GM23338 (cell line): Measurements from ENCODE around the gene C1orf210. TPM values are rescaled to one million over a fixed set of nuclear protein-coding genes. Genes with fewer than 3 reads are reported as not detected.

ENCODE experiments used
- ATAC-seq: fragments of 200-7000 bp; cut with Tn5 transposase; 3 replicates; pipeline ENCODE4 v1.9.1; 2020
- DNase-seq: peaks from one replicate; pipeline ENCODE4 v3.0.0-alpha.2; 2015; ENCODE audit warnings: low spot score
- H2AFZ ChIP-seq: fragments of 200-600 bp; sonication (generic); 2 replicates; pipeline ENCODE4 v1.8.0; 2016; ENCODE audit warnings: antibody characterized with exemption, mild to moderate bottlenecking, moderate library complexity
- H3F3A ChIP-seq: fragments of 200-600 bp; sonication (generic); replicated peaks from 2 replicates; pipeline ENCODE4 v1.8.0; 2017; ENCODE audit warnings: antibody characterized with exemption, mixed run types, low read depth
- H3K27ac ChIP-seq: fragments of 200-600 bp; sonication (generic); 2 replicates; pipeline ENCODE4 v1.6.1; 2016; ENCODE audit warnings: low read depth
- H3K27me3 ChIP-seq: fragments of 200-600 bp; sonication (generic); 2 replicates; pipeline ENCODE4 v1.8.0; 2016; ENCODE audit warnings: mild to moderate bottlenecking, mixed run types, moderate library complexity; ENCODE audit not compliant: insufficient read depth
- H3K36me3 ChIP-seq: fragments of 200-600 bp; sonication (generic); 2 replicates; pipeline ENCODE4 v1.8.0; 2016; ENCODE audit warnings: mild to moderate bottlenecking; ENCODE audit not compliant: insufficient read depth
- H3K4me1 ChIP-seq: fragments of 200-600 bp; sonication (generic); 2 replicates; pipeline ENCODE4 v1.8.0; 2016; ENCODE audit warnings: mild to moderate bottlenecking, moderate library complexity; ENCODE audit not compliant: insufficient read depth
- H3K4me2 ChIP-seq: fragments of 200-600 bp; sonication (generic); 2 replicates; pipeline ENCODE4 v1.7.1; 2017; ENCODE audit warnings: mixed run types
- H3K4me3 ChIP-seq: fragments of 200-600 bp; sonication (generic); 2 replicates; pipeline ENCODE4 v1.6.1; 2016; ENCODE audit warnings: mixed run types
- H3K79me2 ChIP-seq: fragments of 200-600 bp; sonication (generic); replicated peaks from 2 replicates; pipeline ENCODE4 v1.8.0; 2017; ENCODE audit warnings: mild to moderate bottlenecking; ENCODE audit not compliant: insufficient read depth
- H3K9me2 ChIP-seq: fragments of 200-600 bp; sonication (generic); 2 replicates; pipeline ENCODE4 v1.8.0; 2017; ENCODE audit not compliant: insufficient read depth
- H4K20me1 ChIP-seq: fragments of 200-600 bp; sonication (generic); replicated peaks from 2 replicates; pipeline ENCODE4 v1.8.0; 2017; ENCODE audit warnings: mild to moderate bottlenecking; ENCODE audit not compliant: insufficient read depth
- H3K27ac Mint-ChIP-seq: 2 replicates; pipeline ENCODE4 v1.8.0; 2020; ENCODE audit warnings: inconsistent platforms, mild to moderate bottlenecking, moderate library complexity, mixed read lengths
- H3K27me3 Mint-ChIP-seq: 3 replicates; pipeline ENCODE4 v1.8.0; 2022; ENCODE audit warnings: low read depth, mild to moderate bottlenecking, moderate library complexity, mixed read lengths, inconsistent platforms; ENCODE audit not compliant: insufficient read depth, poor library complexity
- H3K36me3 Mint-ChIP-seq: 3 replicates; pipeline ENCODE4 v1.8.0; 2021; ENCODE audit warnings: low read depth, mild to moderate bottlenecking, inconsistent platforms, moderate library complexity, mixed read lengths
- H3K4me1 Mint-ChIP-seq: 3 replicates; pipeline ENCODE4 v1.8.0; 2020; ENCODE audit warnings: mild to moderate bottlenecking, inconsistent platforms, mixed read lengths
- H3K4me3 Mint-ChIP-seq: 3 replicates; pipeline ENCODE4 v1.8.0; 2021; ENCODE audit warnings: moderate library complexity, mild to moderate bottlenecking, inconsistent platforms, mixed read lengths
- H3K9me3 Mint-ChIP-seq: 3 replicates; pipeline ENCODE4 v1.8.0; 2020; ENCODE audit warnings: moderate library complexity, mild to moderate bottlenecking, inconsistent platforms, mixed read lengths
- CREB1 ChIP-seq: fragments of 250-450 bp; sonication (Bioruptor Pico); IDR thresholded peaks from 2 replicates; pipeline ENCODE4 v1.5.0; 2020; ENCODE audit warnings: low read depth, mild to moderate bottlenecking, moderate library complexity
- CTCF ChIP-seq, 2 experiments: fragments of 200-600 bp in 1 of 2; sonication (generic) in 1 of 2; conservative IDR thresholded peaks; 2 replicates each; pipeline versions ENCODE4 v1.5.1 to v1.6.1; 2016 to 2017; ENCODE audit warnings: antibody characterized with exemption in 2 of 2, low read depth in 2 of 2, mild to moderate bottlenecking in 2 of 2, moderate library complexity in 1 of 2
- EZH2 ChIP-seq: fragments of 200-600 bp; sonication (generic); IDR thresholded peaks from one replicate; pipeline ENCODE4 v1.8.0; 2017; ENCODE audit warnings: antibody characterized with exemption, mild to moderate bottlenecking, low read depth; ENCODE audit not compliant: unreplicated experiment
- EZH2phosphoT487 ChIP-seq: fragments of 200-600 bp; sonication (generic); IDR thresholded peaks from one replicate; pipeline ENCODE4 v1.8.1; 2018; ENCODE audit warnings: antibody characterized with exemption; ENCODE audit not compliant: unreplicated experiment
- JUNB ChIP-seq: IDR thresholded peaks from one replicate; pipeline ENCODE4 v1.6.1; 2016; ENCODE audit warnings: antibody characterized with exemption; ENCODE audit not compliant: unreplicated experiment
- NANOG ChIP-seq: IDR thresholded peaks from 2 replicates; pipeline ENCODE4 v1.6.1; 2016; ENCODE audit warnings: antibody characterized with exemption, borderline replicate concordance
- POLR2AphosphoS5 ChIP-seq: IDR thresholded peaks from 2 replicates; pipeline ENCODE4 v1.6.1; 2016; ENCODE audit warnings: antibody characterized with exemption, low read depth
- STAT1 ChIP-seq: IDR thresholded peaks from one replicate; pipeline ENCODE4 v1.6.1; 2016; ENCODE audit warnings: antibody characterized with exemption; ENCODE audit not compliant: unreplicated experiment
- ZNF114 ChIP-seq: fragments of 250-450 bp; sonication (Bioruptor Pico); IDR thresholded peaks from 2 replicates; pipeline ENCODE4 v1.5.0; 2020; ENCODE audit warnings: mild to moderate bottlenecking, moderate library complexity
- ZNF331 ChIP-seq: fragments of 250-450 bp; sonication (Bioruptor Pico); IDR thresholded peaks from 2 replicates; pipeline ENCODE4 v1.5.0; 2020; ENCODE audit warnings: low read depth, mild to moderate bottlenecking, moderate library complexity
- ZNF462 ChIP-seq: fragments of 250-450 bp; sonication (Bioruptor Pico); IDR thresholded peaks from 2 replicates; pipeline ENCODE4 v1.5.0; 2020; ENCODE audit warnings: mild to moderate bottlenecking, moderate library complexity
- polyA plus RNA-seq: library from polyadenylated mRNA; unstranded; fragments of >200 nt; fragmentation: Nextera tagmentation; extraction: Ambion mirVana; gene quantifications from 2 replicates; pipeline ENCODE4 v1.2.1, GENCODE V29; 2016
- total RNA-seq: library from RNA; depleted of rRNA; stranded (reverse); fragments of >200 nt; shearing (Covaris generic); gene quantifications from 2 replicates; pipeline ENCODE4 v1.2.3, GENCODE V29; 2014
- TF ChIP-seq, protein P1 (sequence below): IDR thresholded peaks from one replicate; pipeline ENCODE4 v1.6.1; 2018; ENCODE audit warnings: antibody characterized with exemption; ENCODE audit not compliant: unreplicated experiment
- TF ChIP-seq, protein P2 (sequence below): IDR thresholded peaks from 2 replicates; pipeline ENCODE4 v1.6.1; 2016; ENCODE audit warnings: antibody characterized with exemption

C1orf210 gene
- total and polyA plus RNA-seq, 2 experiments from 2014 or later, result 10.3 to 17.1 TPM

DNA sequence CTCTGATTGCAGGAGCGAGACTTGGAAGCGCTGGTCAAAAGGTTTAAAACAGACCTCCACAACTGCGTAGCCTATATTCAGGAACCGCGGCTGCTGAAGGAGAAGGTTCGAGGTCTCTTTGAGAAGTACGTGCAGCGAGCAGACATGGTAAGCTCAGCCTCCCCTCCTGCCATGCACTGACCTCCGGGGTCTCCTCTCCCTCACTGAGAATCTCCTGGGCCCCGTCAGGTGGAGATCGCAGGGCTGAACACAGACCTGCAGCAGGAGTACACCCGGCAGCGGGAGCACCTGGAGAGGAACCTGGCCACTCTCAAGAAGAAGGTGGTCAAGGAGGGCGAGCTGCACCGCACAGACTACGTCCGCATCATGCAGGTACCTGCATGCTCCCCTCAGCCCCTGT, 51.1 kb downstream of the C1orf210 start:
- peaks cover 8% of the 10 kb centered on the region; the same call in 1 of the 2 replicates for H3K4me1 ChIP-seq
- Mint-ChIP-seq H3K9me3 (no peaks in the 10 kb centered on the region; the same call in 2 of the 3 replicates), H3K27ac (no peak overlapping the region), H3K4me1 (peaks cover 17% of the 10 kb centered on the region), H3K27me3 (no peaks in the 10 kb centered on the region), H3K4me3 (no peak overlapping the region), H3K36me3 (no peaks in the 10 kb centered on the region; the same call in 2 of the 3 replicates)
- H3F3A ChIP-seq, result no peaks in the 10 kb centered on the region
- no peak for ATAC-seq
- H4K20me1 ChIP-seq, result no peaks in the 10 kb centered on the region
- H3K4me3 ChIP-seq, result no peak overlapping the region
- no peak overlapping the region for H3K4me2 ChIP-seq
- no peaks in the 10 kb centered on the region for H3K27me3 ChIP-seq
- TF ChIP-seq ZNF114 (CRISPR knock-in tag) (no peak), POLR2AphosphoS5 (no peak), STAT1 (no peak), CREB1 (no peak), ZNF331 (CRISPR knock-in tag) (no peak), JUNB (no peak), EZH2phosphoT487 (no peak), EZH2 (no peak), NANOG (no peak), ZNF462 (CRISPR knock-in tag) (no peak), CTCF (conservative IDR thresholded peaks at IDR 0.05; ENCODE audit: low read depth in 2 of 2) (no peak)
- TF ChIP-seq, protein P1, sequence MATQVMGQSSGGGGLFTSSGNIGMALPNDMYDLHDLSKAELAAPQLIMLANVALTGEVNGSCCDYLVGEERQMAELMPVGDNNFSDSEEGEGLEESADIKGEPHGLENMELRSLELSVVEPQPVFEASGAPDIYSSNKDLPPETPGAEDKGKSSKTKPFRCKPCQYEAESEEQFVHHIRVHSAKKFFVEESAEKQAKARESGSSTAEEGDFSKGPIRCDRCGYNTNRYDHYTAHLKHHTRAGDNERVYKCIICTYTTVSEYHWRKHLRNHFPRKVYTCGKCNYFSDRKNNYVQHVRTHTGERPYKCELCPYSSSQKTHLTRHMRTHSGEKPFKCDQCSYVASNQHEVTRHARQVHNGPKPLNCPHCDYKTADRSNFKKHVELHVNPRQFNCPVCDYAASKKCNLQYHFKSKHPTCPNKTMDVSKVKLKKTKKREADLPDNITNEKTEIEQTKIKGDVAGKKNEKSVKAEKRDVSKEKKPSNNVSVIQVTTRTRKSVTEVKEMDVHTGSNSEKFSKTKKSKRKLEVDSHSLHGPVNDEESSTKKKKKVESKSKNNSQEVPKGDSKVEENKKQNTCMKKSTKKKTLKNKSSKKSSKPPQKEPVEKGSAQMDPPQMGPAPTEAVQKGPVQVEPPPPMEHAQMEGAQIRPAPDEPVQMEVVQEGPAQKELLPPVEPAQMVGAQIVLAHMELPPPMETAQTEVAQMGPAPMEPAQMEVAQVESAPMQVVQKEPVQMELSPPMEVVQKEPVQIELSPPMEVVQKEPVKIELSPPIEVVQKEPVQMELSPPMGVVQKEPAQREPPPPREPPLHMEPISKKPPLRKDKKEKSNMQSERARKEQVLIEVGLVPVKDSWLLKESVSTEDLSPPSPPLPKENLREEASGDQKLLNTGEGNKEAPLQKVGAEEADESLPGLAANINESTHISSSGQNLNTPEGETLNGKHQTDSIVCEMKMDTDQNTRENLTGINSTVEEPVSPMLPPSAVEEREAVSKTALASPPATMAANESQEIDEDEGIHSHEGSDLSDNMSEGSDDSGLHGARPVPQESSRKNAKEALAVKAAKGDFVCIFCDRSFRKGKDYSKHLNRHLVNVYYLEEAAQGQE, result no peak
- TF ChIP-seq, protein P2, sequence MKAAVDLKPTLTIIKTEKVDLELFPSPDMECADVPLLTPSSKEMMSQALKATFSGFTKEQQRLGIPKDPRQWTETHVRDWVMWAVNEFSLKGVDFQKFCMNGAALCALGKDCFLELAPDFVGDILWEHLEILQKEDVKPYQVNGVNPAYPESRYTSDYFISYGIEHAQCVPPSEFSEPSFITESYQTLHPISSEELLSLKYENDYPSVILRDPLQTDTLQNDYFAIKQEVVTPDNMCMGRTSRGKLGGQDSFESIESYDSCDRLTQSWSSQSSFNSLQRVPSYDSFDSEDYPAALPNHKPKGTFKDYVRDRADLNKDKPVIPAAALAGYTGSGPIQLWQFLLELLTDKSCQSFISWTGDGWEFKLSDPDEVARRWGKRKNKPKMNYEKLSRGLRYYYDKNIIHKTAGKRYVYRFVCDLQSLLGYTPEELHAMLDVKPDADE, result no peak
- no peaks in the 10 kb centered on the region for H3K79me2 ChIP-seq
- no peak overlapping the region for H2AFZ ChIP-seq
- H3K36me3 ChIP-seq, result no peaks in the 10 kb centered on the region
- DNase-seq, result no peak
- no peaks in the 10 kb centered on the region for H3K9me2 ChIP-seq
- H3K27ac ChIP-seq, result no peak overlapping the region
